Mesodermal cell (in vitro differentiated cells): ENCODE data around the gene THRB.
"Not testable (repeated sequence)": the region's sequence is repeated elsewhere in the genome, so short reads cannot be mapped to it uniquely, and the experiment has no call there.

Experiments used
- H3K27ac ChIP-seq: 2 replicates; pipeline ENCODE4 v1.7.0; 2013; ENCODE audit warnings: mild to moderate bottlenecking, low read depth, low read length, moderate library complexity; ENCODE audit not compliant: severe bottlenecking
- H3K36me3 ChIP-seq: 2 replicates; pipeline ENCODE4 v1.7.1; 2013; ENCODE audit warnings: mild to moderate bottlenecking, low read length, moderate library complexity; ENCODE audit not compliant: control insufficient read depth, insufficient read depth
- H3K4me1 ChIP-seq: one replicate; pipeline ENCODE4 v1.7.1; 2013; ENCODE audit warnings: mild to moderate bottlenecking, low read length; ENCODE audit not compliant: insufficient read depth, control insufficient read depth, poor library complexity, severe bottlenecking
- H3K4me3 ChIP-seq: 2 replicates; pipeline ENCODE4 v1.7.0; 2013; ENCODE audit warnings: low read length, control low read depth, mild to moderate bottlenecking; ENCODE audit not compliant: insufficient read depth, poor library complexity, severe bottlenecking; ENCODE audit errors: extremely low read depth
- H3K9me3 ChIP-seq: 2 replicates; pipeline ENCODE4 v1.7.1; 2013; ENCODE audit warnings: mild to moderate bottlenecking, low read length, moderate library complexity; ENCODE audit not compliant: control insufficient read depth
- WGBS, 2 experiments: methylation state at CpG; one replicate each; pipeline ENCODE4 v1.1.5; 2013; ENCODE audit warnings: missing lambda C conversion rate in 2 of 2; ENCODE audit not compliant: insufficient coverage in 2 of 2; 5-methylcytosine and 5-hydroxymethylcytosine counted together

The THRB gene

DNA sequence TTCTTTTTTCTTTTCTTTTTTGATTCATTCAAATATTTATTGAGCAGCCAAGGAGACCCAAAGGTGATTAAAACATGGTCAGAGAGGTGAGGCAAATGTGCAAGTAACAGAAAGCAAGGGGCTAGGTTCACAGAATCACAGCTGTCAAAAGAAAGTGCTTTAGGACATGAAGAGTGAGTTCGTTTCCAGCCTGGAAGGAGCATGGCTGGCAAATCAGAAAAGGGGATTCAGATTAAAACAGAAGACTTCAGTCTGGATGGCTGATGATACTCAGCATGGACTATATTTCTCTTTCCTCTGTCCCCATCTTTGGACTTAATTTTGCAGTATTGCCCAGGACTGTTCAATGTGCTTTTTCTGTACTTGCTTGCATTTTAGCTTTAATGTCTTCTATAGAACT lies 398.4 kb downstream of the THRB start:
- no peaks in the 10 kb centered on the region for H3K9me3 ChIP-seq
- H3K4me3 ChIP-seq, result no peak overlapping the region

DNA sequence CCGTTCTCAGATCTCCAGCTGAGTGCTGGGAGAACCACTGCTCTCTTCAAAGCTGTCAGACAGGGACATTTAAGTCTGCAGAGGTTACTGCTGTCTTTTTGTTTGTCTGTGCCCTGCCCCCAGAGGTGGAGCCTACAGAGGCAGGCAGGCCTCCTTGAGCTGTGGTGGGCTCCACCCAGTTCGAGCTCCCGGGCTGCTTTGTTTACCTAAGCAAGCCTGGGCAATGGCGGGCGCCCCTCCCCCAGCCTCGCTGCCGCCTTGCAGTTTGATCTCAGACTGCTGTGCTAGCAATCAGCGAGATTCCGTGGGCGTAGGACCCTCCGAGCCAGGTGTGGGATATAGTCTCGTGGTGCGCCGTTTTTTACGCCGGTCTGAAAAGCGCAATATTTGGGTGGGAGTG lies 399.8 kb downstream of the THRB start:
- H3K36me3 ChIP-seq, H3K4me1 ChIP-seq, H3K4me3 ChIP-seq, H3K27ac ChIP-seq, H3K9me3 ChIP-seq: not testable (repeated sequence)
- WGBS, 2 experiments, result no CpG with 5 or more reads among the region's 17 CpGs

More for the DNA sequence above, 398.4 kb downstream of the THRB start:
- Histone ChIP-seq H3K36me3 (no peaks in the 10 kb centered on the region), H3K27ac (no peak overlapping the region), H3K4me1 (no peaks in the 10 kb centered on the region)
- WGBS, 2 experiments, result 67 to 100% methylated on average over 1 of the region's 1 CpG

DNA sequence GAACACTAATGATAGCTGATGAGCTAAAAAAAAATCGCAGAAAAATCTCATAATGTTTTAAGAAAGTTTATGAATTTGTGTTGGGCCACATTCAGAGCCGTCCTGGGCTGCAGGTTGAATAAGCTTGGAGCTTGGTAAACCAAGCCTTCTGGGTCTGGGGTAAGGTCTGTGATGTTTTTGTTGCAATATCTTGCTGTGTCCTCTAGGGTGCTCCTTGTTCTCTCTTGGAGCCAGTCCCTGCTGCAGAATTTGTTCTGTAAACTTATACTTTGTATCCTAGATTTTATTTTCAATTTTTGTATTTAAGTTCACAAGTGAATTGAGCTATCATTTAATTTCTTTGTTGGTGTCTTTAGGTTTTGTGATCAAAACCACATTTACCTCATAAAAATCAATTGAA lies 405.9 kb downstream of the THRB start:
- Histone ChIP-seq H3K4me1 (no peaks in the 10 kb centered on the region), H3K27ac (no peak overlapping the region), H3K4me3 (no peak overlapping the region), H3K36me3 (no peaks in the 10 kb centered on the region), H3K9me3 (no peaks in the 10 kb centered on the region)
- 36 to 44% methylated on average over 2 of the region's 2 CpGs for WGBS, 2 experiments

DNA sequence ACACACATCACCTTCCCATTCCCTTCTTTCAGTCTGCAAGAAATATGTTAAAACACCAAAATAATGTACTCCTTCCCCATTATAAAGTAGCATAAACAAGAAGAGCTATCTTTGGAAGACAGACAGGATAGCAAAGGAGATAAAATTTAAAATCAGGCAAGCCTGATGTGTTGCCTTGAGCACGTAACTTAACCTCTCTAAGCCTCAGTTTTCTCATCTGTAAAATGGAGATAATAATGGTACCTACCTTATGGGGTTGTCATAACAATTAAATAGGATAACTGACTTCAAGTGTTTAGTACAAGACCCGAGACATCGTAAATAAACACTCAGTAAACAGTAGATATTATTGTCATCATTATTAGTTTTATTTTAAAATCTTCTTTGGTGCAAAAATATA lies 407.2 kb downstream of the THRB start:
- no peaks in the 10 kb centered on the region for H3K4me1 ChIP-seq
- H3K27ac ChIP-seq, result no peak overlapping the region
- no peaks in the 10 kb centered on the region for H3K9me3 ChIP-seq
- 100% methylated on average over 1 of the region's 3 CpGs; no CpG with 5 or more reads in 1 of the 2 experiments for WGBS, 2 experiments
- H3K4me3 ChIP-seq, result no peak overlapping the region
- H3K36me3 ChIP-seq, result no peaks in the 10 kb centered on the region

DNA sequence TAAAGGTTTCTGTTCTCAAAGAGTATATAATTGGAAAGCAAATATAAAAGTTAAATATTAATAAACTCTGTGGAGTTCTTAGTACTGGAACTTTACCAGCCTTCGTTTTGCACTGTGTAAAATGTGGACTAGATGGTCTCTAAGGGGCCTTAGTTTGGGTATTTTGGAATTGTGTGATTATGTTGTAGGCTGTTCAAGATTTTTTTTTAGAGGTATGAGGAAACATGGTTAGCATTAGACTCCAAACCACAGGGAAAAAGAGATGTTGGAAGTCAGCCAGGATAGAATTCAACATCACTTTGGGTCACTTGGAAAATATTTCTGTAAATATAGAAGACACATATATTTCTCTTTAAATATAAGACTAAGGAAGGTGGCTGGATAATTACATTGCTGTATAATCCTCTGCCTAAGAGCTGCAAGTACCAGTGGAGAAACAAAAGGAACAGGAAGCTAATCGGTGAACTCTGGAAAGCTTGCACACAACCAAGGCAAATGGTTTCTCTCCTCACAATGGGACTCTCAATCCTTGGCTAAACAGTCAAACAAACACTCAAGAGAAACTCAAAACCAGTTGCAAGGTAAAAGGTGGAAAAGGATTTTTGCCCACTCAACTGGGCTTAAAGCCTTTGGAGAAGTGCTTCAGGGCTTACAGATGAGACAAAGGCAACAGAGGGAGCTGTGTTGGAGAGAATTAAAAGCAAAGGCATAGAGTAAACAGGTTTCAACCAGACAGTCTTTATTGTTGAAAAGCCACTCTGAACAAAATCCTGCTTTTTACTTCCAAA lies 407.8 kb downstream of the THRB start:
- Histone ChIP-seq H3K27ac (no peak overlapping the region), H3K4me3 (no peak overlapping the region), H3K9me3 (no peaks in the 10 kb centered on the region), H3K36me3 (no peaks in the 10 kb centered on the region), H3K4me1 (no peaks in the 10 kb centered on the region)
- 78% methylated on average over 1 of the region's 2 CpGs; no CpG with 5 or more reads in 1 of the 2 experiments for WGBS, 2 experiments

DNA sequence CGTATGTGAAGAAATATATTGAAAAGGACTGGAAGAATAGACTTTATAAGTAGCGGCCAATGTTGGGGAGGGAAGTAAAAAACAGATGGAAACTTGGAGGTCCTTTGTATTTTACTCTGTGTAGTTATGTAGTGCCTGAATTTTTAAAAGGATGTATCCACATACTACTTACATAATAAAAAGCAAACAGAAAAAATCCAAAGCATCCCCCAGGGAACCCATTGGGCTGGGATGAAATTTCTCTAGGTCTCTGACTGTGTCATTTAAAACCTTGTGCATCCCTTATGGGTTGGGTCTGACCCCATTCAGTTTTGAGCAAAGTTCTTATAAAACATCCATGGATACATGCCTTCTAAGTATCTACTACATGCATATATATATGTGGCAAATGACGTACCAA lies 408.4 kb downstream of the THRB start:
- Histone ChIP-seq H3K4me3 (no peak overlapping the region), H3K36me3 (no peaks in the 10 kb centered on the region), H3K9me3 (no peaks in the 10 kb centered on the region), H3K27ac (no peak overlapping the region), H3K4me1 (no peaks in the 10 kb centered on the region)
- WGBS, 2 experiments, result no CpG with 5 or more reads among the region's 3 CpGs

DNA sequence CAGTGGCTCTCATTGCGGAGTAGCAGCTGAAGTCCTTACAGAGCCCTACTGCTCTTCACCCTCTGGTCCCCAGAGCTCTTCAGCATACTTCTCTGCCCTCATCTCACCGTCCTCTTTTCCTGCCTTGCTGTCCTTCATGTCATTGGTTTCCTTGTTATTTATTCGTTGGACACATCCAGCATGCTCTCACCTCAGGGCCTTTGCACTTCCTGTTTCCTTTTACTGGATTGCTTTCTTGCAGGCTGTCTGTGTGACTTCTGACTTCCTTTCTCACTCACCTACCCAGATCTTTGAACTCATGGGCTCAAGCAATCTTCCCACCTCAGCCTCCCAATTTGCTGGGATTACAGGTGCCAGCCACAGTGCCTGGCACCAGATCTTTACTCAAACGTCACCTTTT lies 422.5 kb downstream of the THRB start:
- H3K36me3 ChIP-seq, result no peaks in the 10 kb centered on the region
- no peaks in the 10 kb centered on the region for H3K9me3 ChIP-seq
- H3K4me1 ChIP-seq, result no peaks in the 10 kb centered on the region
- no peak overlapping the region for H3K4me3 ChIP-seq
- no peak overlapping the region for H3K27ac ChIP-seq
- 77 to 84% methylated on average over 4 of the region's 4 CpGs for WGBS, 2 experiments

DNA sequence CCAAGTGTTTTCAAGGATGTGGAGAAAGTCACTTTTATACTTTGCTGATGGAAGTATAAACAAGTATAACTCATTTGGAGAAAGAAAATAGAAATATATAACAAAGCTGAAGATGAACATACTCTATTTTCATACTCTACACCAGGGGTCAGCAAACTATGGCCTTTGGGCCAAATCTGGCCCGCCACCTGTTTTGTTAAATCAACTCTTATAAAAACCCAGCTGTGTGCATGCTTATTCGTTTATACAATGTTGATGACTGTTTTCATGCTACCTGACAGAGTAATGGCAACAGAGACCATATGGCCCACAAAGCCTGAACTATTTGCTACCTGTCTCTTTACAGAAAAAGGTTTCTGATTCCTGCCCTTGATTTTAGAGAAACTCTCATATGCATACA lies 425.6 kb downstream of the THRB start:
- Histone ChIP-seq H3K4me3 (no peak overlapping the region), H3K36me3 (no peaks in the 10 kb centered on the region), H3K27ac (no peak overlapping the region), H3K4me1 (no peaks in the 10 kb centered on the region), H3K9me3 (no peaks in the 10 kb centered on the region)
- WGBS, 2 experiments, result 86% methylated on average over 2 of the region's 2 CpGs; no CpG with 5 or more reads in 1 of the 2 experiments

DNA sequence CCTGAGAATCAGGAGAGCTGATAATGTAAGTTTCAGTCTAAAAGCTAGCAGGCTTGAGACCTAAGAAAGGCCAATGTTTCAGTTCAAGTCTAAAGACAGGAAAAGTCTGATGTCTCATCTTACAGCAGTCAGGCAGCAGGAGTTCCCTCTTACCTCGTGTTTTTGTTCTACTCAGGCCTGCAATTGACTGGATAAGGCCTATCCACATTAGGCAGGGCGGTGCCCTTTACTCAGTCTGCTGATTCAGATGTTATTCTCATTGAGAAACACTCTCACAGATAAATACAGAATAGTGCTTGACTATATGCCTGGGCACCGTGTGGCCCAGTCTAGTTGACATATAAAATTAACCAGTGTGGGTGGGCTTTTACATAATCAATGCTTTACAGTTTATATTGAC lies 427.2 kb downstream of the THRB start:
- H3K27ac ChIP-seq, result no peak overlapping the region
- H3K4me3 ChIP-seq, result no peak overlapping the region
- H3K9me3 ChIP-seq, result no peaks in the 10 kb centered on the region
- H3K4me1 ChIP-seq, result no peaks in the 10 kb centered on the region
- no peaks in the 10 kb centered on the region for H3K36me3 ChIP-seq
- 27 to 50% methylated on average over 1 of the region's 3 CpGs for WGBS, 2 experiments
